ENCODE results near the gene S100A1. TPM values are rescaled to one million over a fixed set of nuclear protein-coding genes. Genes with fewer than 3 reads are reported as not detected.

S100A1 gene
- total RNA-seq, 1 donor from 2014 or later: not detected

DNA sequence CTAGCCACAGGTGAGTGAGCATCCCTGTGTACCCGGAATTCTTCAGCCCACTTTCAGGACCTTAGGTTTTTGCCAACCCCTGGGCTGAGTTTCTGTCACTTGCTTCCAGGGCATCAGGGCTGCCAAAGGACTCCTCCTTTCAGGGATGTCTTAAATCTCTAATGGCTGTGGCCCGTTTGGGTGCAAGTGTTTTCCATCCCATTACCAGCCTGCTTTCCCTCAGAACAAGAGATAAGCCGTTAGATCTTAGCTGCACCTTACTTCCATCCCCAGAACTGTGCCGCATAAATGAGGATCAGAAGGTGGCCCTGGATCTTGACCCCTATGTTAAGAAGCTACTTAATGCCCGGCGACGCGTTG, 30.9 kb downstream of the S100A1 start:
- Histone ChIP-seq H3K4me1 (peaks cover 0 to 7% of the 10 kb centered on the region in 2 donors), H3K4me3 (peak overlapping the region; percentile 73 to 91), H3K36me3 (peaks cover 35% of the 10 kb centered on the region in 2 donors), H3K27ac (peak overlapping the region; percentile 93 to 94), H3K9me3 (no peaks in the 10 kb centered on the region), H3K27me3 (no peaks in the 10 kb centered on the region)
- intact Hi-C loops (cut with DNase I): no loop called here
- TF ChIP-seq, protein P1, sequence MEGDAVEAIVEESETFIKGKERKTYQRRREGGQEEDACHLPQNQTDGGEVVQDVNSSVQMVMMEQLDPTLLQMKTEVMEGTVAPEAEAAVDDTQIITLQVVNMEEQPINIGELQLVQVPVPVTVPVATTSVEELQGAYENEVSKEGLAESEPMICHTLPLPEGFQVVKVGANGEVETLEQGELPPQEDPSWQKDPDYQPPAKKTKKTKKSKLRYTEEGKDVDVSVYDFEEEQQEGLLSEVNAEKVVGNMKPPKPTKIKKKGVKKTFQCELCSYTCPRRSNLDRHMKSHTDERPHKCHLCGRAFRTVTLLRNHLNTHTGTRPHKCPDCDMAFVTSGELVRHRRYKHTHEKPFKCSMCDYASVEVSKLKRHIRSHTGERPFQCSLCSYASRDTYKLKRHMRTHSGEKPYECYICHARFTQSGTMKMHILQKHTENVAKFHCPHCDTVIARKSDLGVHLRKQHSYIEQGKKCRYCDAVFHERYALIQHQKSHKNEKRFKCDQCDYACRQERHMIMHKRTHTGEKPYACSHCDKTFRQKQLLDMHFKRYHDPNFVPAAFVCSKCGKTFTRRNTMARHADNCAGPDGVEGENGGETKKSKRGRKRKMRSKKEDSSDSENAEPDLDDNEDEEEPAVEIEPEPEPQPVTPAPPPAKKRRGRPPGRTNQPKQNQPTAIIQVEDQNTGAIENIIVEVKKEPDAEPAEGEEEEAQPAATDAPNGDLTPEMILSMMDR (IDR thresholded peaks at IDR 0.05): no peak
- no peak for DNase-seq (ENCODE audit: low spot score in 2 of 2)

DNA sequence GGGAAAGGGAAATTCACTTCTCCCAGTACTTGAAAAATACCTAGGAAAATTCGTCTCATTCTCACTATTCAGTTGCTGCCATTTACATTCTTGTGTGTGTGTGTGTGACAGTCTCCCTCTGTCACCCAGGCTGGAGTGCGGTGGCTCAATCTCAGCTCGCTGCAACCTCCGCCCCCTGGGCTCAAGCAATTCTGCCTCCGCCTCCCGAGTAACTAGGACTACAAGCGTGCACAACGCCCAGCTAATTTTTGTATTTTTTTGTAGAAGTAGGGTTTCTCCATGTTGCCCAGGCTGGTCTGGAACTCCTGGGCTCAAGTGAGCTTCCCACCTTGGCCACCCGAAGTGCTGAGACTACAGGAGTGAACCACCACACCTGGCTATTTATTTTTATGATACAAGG, 31.4 kb downstream of the S100A1 start:
- intact Hi-C loops (cut with DNase I): loop anchor here (5.0 kb wide), 1 partner anchor 87 kb away; no protein-coding TSS in a partner anchor
- TF ChIP-seq, protein P1 (IDR thresholded peaks at IDR 0.05): no peak
- peaks cover 0 to 7% of the 10 kb centered on the region in 2 donors for H3K4me1 ChIP-seq
- H3K4me3 ChIP-seq: peak overlapping the region; percentile 73 to 91
- no peaks in the 10 kb centered on the region for H3K9me3 ChIP-seq
- DNase-seq (ENCODE audit: low spot score in 2 of 2): no peak
- no peaks in the 10 kb centered on the region for H3K27me3 ChIP-seq
- H3K36me3 ChIP-seq: peaks cover 40% of the 10 kb centered on the region in 2 donors
- H3K27ac ChIP-seq: peak overlapping the region in 1 of 2 donors; percentile 93

DNA sequence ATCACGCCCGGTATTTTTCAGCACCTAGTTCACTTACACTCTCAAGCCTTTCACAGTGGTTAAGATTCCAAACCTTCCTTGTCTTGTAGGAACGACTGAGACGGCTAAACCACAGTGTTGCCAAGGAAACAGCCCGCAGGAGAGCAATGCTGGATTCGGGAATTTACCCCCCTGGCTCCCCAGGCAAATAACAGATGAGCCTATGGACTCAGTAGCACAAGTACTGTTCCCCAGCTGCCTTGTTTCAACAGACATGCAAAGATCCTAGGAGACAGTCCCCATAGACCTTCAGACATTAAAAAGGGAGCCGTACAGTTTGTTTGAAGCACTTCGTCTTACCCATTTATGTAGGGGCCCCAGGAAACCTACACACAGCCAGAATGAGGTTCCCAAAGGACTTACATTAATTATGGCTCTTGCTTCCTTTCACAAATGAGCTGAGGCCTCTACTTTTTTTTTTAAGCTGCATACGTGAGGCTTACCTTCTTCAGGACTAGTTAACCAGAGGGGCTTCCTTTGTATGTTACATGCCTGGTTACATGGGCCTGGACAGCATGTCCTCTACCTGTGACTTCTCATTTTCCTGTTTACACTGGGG, 33.0 kb downstream of the S100A1 start:
- intact Hi-C loops (cut with DNase I): loop anchor here (5.0 kb wide), 1 partner anchor 89 kb away; no protein-coding TSS in a partner anchor
- TF ChIP-seq, protein P1 (IDR thresholded peaks at IDR 0.05): no peak
- Histone ChIP-seq H3K4me1 (peaks cover 0 to 7% of the 10 kb centered on the region in 2 donors), H3K36me3 (peaks cover 55 to 56% of the 10 kb centered on the region in 2 donors), H3K9me3 (no peaks in the 10 kb centered on the region), H3K27me3 (no peaks in the 10 kb centered on the region), H3K27ac (no peak overlapping the region), H3K4me3 (no peak overlapping the region)
- DNase-seq (ENCODE audit: low spot score in 2 of 2): no peak

DNA sequence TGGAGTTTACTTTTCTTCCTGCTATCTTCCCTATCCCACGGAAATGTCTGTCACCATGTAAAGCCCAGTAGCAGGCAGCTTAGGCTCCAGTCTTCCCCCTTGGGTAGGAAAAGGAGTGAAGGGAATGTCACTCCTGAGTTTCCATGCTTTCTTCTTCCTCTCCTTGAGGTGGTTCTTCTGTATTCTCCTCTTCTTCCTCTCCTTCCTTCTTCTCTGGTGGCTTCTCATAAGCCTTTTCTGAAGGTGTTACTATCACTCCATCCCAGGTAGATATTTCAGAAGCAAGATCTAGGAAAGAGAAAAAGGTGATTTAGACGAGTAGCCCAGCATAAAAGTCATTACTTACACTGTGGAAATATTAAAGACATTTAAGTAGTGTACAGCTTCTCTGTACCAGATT, 34.0 kb downstream of the S100A1 start:
- Histone ChIP-seq H3K27me3 (no peaks in the 10 kb centered on the region), H3K36me3 (peaks cover 66% of the 10 kb centered on the region in 2 donors), H3K4me3 (no peak overlapping the region), H3K9me3 (no peaks in the 10 kb centered on the region), H3K4me1 (peaks cover 0 to 7% of the 10 kb centered on the region in 2 donors), H3K27ac (no peak overlapping the region)
- no peak for DNase-seq (ENCODE audit: low spot score in 2 of 2)
- intact Hi-C loops (cut with DNase I): loop anchor here (5.0 kb wide), 1 partner anchor 90 kb away; no protein-coding TSS in a partner anchor
- TF ChIP-seq, protein P1 (IDR thresholded peaks at IDR 0.05): no peak

DNA sequence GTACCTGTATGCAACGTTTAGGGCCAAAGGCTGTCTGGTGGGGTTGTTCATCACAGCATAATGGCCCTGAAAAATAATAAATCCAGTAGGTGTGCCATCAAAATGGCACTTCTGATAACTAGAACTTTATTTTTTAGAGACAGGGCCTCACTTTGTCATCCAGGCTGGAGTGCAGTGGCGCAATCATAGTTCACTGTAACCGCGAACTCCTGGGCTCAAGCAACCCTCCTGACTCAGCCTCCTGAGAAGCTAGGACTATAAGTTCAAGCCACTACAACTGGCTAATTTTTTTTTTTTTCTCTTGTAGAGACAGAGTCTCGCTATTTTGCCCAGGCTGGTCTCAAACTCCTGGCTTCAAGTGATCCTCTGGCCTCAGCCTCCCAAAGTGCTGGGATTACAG, 35.0 kb downstream of the S100A1 start:
- Histone ChIP-seq H3K36me3 (peaks cover 74 to 76% of the 10 kb centered on the region in 2 donors), H3K4me1 (peaks cover 0 to 4% of the 10 kb centered on the region in 2 donors), H3K27me3 (no peaks in the 10 kb centered on the region), H3K9me3 (no peaks in the 10 kb centered on the region), H3K27ac (no peak overlapping the region), H3K4me3 (no peak overlapping the region)
- intact Hi-C loops (cut with DNase I): loop anchor here (5.0 kb wide), 1 partner anchor 91 kb away; no protein-coding TSS in a partner anchor
- DNase-seq (ENCODE audit: low spot score in 2 of 2): no peak
- TF ChIP-seq, protein P1 (IDR thresholded peaks at IDR 0.05): no peak
